Heart left ventricle (tissue), 13 donors: ENCODE measurements around the gene CCNB1.

Experiments used
- POLR2A ChIP-seq, 2 donors: fragments of 450-650 bp; IDR thresholded peaks; one replicate each; pipeline ENCODE4 v1.6.1; 2017; ENCODE audit warnings: antibody characterized with exemption in 2 of 2, mild to moderate bottlenecking in 2 of 2, moderate library complexity in 2 of 2
- TF ChIP-seq, protein P1 (sequence below), 12 donors: fragments of 200-600 bp; sonication (generic) in 4 of 12; IDR thresholded peaks; one replicate each; pipeline versions ENCODE4 v1.5.0 to v1.8.0; 2018 to 2022; ENCODE audit warnings: antibody characterized with exemption in 12 of 12, mild to moderate bottlenecking in 5 of 12
- donor health status: ischemic (EF 13 %, LVEDD 7.1; RV severe dilation, severe dysfunction).
- donor health status: DM: no; HTN: yes; CAD: no.
- donor health status: DM: no; HTN: no; CAD: no.
- donor health status: ischemic (EF 25% LVEDD 6.9; RV normal size, moderate dysfunction).
- donor health status: ischemic (EF 25% LVEDD 5.7; RV mildly dilated, moderate dysfunction).
- donor health status: ischemic (EF 35%, LVEDD 5.7; RV mildly dilated, moderate dysfunction).
- donor health status: nonischemic (EF 11% LVEDD 7.7; RV severe dilation, severe dysfunction).
- donor health status: DM: yes; HTN: yes; CAD: no.
- donor health status: PGD.
- donor health status: ischemic (EF 29% LVEDD 5.4; RV normal size, mild dysfunction).
- donor health status: nonischemic (EF 23%, LVEDD 6.1; RV moderate dilation, normal function).

GRCh38 chr5:69166686-69167492 lies at the start of gene CCNB1:
- TF ChIP-seq, protein P1, sequence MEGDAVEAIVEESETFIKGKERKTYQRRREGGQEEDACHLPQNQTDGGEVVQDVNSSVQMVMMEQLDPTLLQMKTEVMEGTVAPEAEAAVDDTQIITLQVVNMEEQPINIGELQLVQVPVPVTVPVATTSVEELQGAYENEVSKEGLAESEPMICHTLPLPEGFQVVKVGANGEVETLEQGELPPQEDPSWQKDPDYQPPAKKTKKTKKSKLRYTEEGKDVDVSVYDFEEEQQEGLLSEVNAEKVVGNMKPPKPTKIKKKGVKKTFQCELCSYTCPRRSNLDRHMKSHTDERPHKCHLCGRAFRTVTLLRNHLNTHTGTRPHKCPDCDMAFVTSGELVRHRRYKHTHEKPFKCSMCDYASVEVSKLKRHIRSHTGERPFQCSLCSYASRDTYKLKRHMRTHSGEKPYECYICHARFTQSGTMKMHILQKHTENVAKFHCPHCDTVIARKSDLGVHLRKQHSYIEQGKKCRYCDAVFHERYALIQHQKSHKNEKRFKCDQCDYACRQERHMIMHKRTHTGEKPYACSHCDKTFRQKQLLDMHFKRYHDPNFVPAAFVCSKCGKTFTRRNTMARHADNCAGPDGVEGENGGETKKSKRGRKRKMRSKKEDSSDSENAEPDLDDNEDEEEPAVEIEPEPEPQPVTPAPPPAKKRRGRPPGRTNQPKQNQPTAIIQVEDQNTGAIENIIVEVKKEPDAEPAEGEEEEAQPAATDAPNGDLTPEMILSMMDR (IDR thresholded peaks at IDR 0.05): peak in 3 of 12 donors; percentile 7 to 12 (median 8)
- TF ChIP-seq POLR2A (IDR thresholded peaks at IDR 0.05): no peak
